Measurements from ENCODE around the gene DES.

DNA sequence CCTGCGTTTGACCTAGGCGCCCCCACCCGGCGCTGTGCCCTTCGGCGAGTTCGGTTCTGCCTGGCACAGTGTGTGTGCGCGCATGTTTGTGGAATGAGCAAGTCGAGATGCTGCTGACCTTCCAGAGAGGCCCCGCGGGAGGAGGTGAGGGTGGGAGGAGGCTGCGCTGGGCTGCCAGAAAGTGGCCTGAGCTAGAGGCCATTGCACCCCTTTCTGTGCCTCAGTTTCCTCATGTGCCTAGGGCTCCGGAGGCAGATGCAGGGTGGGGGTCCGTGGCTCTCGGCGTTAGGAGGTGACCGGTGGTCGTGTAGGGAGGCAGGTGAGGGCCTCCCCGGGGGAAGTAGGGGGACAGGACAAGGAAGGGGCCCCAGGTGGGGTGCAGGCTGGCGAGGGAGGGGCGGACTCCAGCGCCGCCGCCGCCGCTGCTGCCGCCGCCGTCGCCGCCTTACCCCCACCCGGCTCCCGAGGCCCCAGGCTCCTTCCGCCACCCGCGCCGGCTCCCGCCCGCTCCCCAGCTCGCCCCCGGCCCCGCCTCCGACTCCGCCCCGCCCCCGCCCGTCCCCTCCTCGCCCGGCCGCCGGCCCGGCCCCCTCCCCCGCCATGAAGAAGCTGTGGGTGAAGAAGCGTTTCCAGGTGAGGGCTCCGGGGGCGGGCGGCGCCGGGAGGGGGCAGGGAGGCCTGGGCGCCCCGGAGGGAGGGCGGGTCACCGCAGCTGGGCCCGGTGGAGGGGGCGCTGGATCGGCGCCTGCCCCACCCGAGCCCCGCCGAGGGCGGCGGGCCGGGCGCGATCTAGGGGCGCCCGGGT is 23.5 kb downstream of the DES start:
- TF ChIP-seq CTCF (conservative IDR thresholded peaks at IDR 0.05 in 1 of 2, IDR thresholded peaks at IDR 0.05 in 1 of 2; ENCODE audit: extremely low read depth in 1 of 2, insufficient read depth in 1 of 2, low read depth in 1 of 2, low read length in 2 of 2), result no peak
- TF ChIP-seq EZH2 (IDR thresholded peaks at IDR 0.05; ENCODE audit: borderline replicate concordance, low read length), result no peak

All from mammary epithelial cell (primary cell).